SJSA1 (cell line): ENCODE measurements around the gene HRC. TPM values are rescaled to one million over a fixed set of nuclear protein-coding genes. Genes with fewer than 3 reads are reported as not detected.
"Not testable (repeated sequence)": the region's sequence is repeated elsewhere in the genome, so short reads cannot be mapped to it uniquely, and the experiment has no call there.

Experiments used
- DNase-seq, 2 experiments: peaks; one replicate each; pipeline ENCODE4 v3.0.0-alpha.2; 2015 to 2020; ENCODE audit warnings: low spot score in 2 of 2, low read depth in 1 of 2
- H3K27ac ChIP-seq: fragments of 250-450 bp; sonication (Bioruptor Pico); 2 replicates; pipeline ENCODE4 v1.5.1; 2020; ENCODE audit warnings: mild to moderate bottlenecking, moderate library complexity
- H3K27me3 ChIP-seq: fragments of 250-450 bp; sonication (Bioruptor Pico); replicated peaks from 2 replicates; pipeline ENCODE4 v1.5.1; 2020; ENCODE audit warnings: mild to moderate bottlenecking, moderate library complexity
- H3K36me3 ChIP-seq: fragments of 250-450 bp; sonication (Bioruptor Pico); 2 replicates; pipeline ENCODE4 v1.5.1; 2020; ENCODE audit warnings: mild to moderate bottlenecking
- H3K4me1 ChIP-seq: fragments of 250-450 bp; sonication (Bioruptor Pico); replicated peaks from 2 replicates; pipeline ENCODE4 v1.6.1; 2021; ENCODE audit warnings: mild to moderate bottlenecking
- H3K4me3 ChIP-seq: fragments of 250-450 bp; sonication (Bioruptor Pico); 2 replicates; pipeline ENCODE4 v1.5.1; 2020; ENCODE audit warnings: mild to moderate bottlenecking
- H3K9me3 ChIP-seq: fragments of 250-450 bp; sonication (Bioruptor Pico); replicated peaks from 2 replicates; pipeline ENCODE4 v1.5.1; 2020; ENCODE audit warnings: mild to moderate bottlenecking
- total RNA-seq: library from RNA; depleted of rRNA; stranded (reverse); fragments of >200 nt; shearing (Covaris generic); gene quantifications from 2 replicates; pipeline ENCODE4 v1.2.3, GENCODE V29; 2014

The HRC gene
- total RNA-seq, 1 experiment from 2014 or later, result not detected

GRCh38 chr19:49140951-49141350 lies 14.2 kb downstream of the HRC start:
- DNase-seq, result no peak
- H3K4me1 ChIP-seq, result peaks cover 12% of the 10 kb centered on the region
- H3K27me3 ChIP-seq, result no peaks in the 10 kb centered on the region
- no peaks in the 10 kb centered on the region for H3K9me3 ChIP-seq
- no peak overlapping the region for H3K4me3 ChIP-seq
- no peak overlapping the region for H3K27ac ChIP-seq
- no peaks in the 10 kb centered on the region for H3K36me3 ChIP-seq

- no peak overlapping the region for H3K4me3 ChIP-seq
- no peak for DNase-seq
- no peak overlapping the region for H3K27ac ChIP-seq
- no peaks in the 10 kb centered on the region for H3K27me3 ChIP-seq
- no peaks in the 10 kb centered on the region for H3K4me1 ChIP-seq
- H3K9me3 ChIP-seq, result no peaks in the 10 kb centered on the region
- H3K36me3 ChIP-seq, result no peaks in the 10 kb centered on the region
Observed at GRCh38 chr19:49136771-49137171, 18.4 kb downstream of the HRC start.

GRCh38 chr19:49135686-49136085 lies 19.5 kb downstream of the HRC start:
- Histone ChIP-seq H3K27me3 (no peaks in the 10 kb centered on the region), H3K9me3 (no peaks in the 10 kb centered on the region), H3K36me3 (no peaks in the 10 kb centered on the region), H3K4me1 (no peaks in the 10 kb centered on the region), H3K27ac (no peak overlapping the region), H3K4me3 (no peak overlapping the region)
- DNase-seq, result no peak

GRCh38 chr19:49133621-49134454 lies 21.4 kb downstream of the HRC start:
- H3K4me1 ChIP-seq, result peaks cover under 1% of the 10 kb centered on the region; the same call in 1 of the 2 replicates
- H3K27ac ChIP-seq, result no peak overlapping the region
- no peak overlapping the region for H3K4me3 ChIP-seq
- H3K9me3 ChIP-seq, result no peaks in the 10 kb centered on the region
- no peaks in the 10 kb centered on the region for H3K36me3 ChIP-seq
- H3K27me3 ChIP-seq, result no peaks in the 10 kb centered on the region
- DNase-seq, result no peak

GRCh38 chr19:49132974-49133609 lies 22.1 kb downstream of the HRC start:
- Histone ChIP-seq H3K4me3 (no peak overlapping the region), H3K27ac (no peak overlapping the region), H3K9me3 (no peaks in the 10 kb centered on the region), H3K27me3 (no peaks in the 10 kb centered on the region), H3K4me1 (peaks cover 4% of the 10 kb centered on the region), H3K36me3 (no peaks in the 10 kb centered on the region)
- no peak for DNase-seq

GRCh38 chr19:49130325-49130724 lies 24.9 kb downstream of the HRC start:
- Histone ChIP-seq H3K9me3 (no peaks in the 10 kb centered on the region), H3K27ac (no peak overlapping the region), H3K36me3 (no peaks in the 10 kb centered on the region), H3K4me1 (peaks cover 8% of the 10 kb centered on the region), H3K4me3 (no peak overlapping the region), H3K27me3 (no peaks in the 10 kb centered on the region)
- DNase-seq, result no peak

- DNase-seq, result no peak
- H3K9me3 ChIP-seq, result no peaks in the 10 kb centered on the region
- H3K27me3 ChIP-seq, result no peaks in the 10 kb centered on the region; the same call in 1 of the 2 replicates
- no peaks in the 10 kb centered on the region for H3K36me3 ChIP-seq
- H3K27ac ChIP-seq, result no peak overlapping the region
- H3K4me1 ChIP-seq, result peaks cover 8% of the 10 kb centered on the region
- H3K4me3 ChIP-seq, result no peak overlapping the region
Observed at GRCh38 chr19:49129238-49129583, 26.0 kb downstream of the HRC start.

GRCh38 chr19:49128545-49129237 lies 26.5 kb downstream of the HRC start:
- no peak overlapping the region for H3K27ac ChIP-seq
- H3K4me3 ChIP-seq, result peak overlapping the region; percentile 31
- peaks cover 8% of the 10 kb centered on the region for H3K4me1 ChIP-seq
- H3K9me3 ChIP-seq, result no peaks in the 10 kb centered on the region
- no peaks in the 10 kb centered on the region for H3K36me3 ChIP-seq
- no peaks in the 10 kb centered on the region; the same call in 1 of the 2 replicates for H3K27me3 ChIP-seq
- no peak for DNase-seq

- Histone ChIP-seq H3K27me3 (no peaks in the 10 kb centered on the region; the same call in 1 of the 2 replicates), H3K27ac (no peak overlapping the region), H3K9me3 (no peaks in the 10 kb centered on the region), H3K4me3 (peak overlapping the region; percentile 31), H3K36me3 (no peaks in the 10 kb centered on the region), H3K4me1 (peaks cover 8% of the 10 kb centered on the region)
- DNase-seq, result peak; percentile 92 to 98
Observed at GRCh38 chr19:49127674-49128544, 27.3 kb downstream of the HRC start.

- not testable (repeated sequence) for H3K4me1 ChIP-seq, DNase-seq, H3K36me3 ChIP-seq, H3K9me3 ChIP-seq, H3K27me3 ChIP-seq, H3K4me3 ChIP-seq, H3K27ac ChIP-seq
Observed at GRCh38 chr19:49127225-49127624, 28.0 kb downstream of the HRC start.

GRCh38 chr19:49126575-49126974 lies 28.6 kb downstream of the HRC start:
- Histone ChIP-seq H3K9me3 (no peaks in the 10 kb centered on the region), H3K27ac (no peak overlapping the region), H3K27me3 (no peaks in the 10 kb centered on the region; the same call in 1 of the 2 replicates), H3K4me3 (no peak overlapping the region), H3K4me1 (peaks cover 8% of the 10 kb centered on the region), H3K36me3 (no peaks in the 10 kb centered on the region)
- DNase-seq, result no peak

- Histone ChIP-seq H3K27me3 (peaks cover 3% of the 10 kb centered on the region), H3K9me3 (no peaks in the 10 kb centered on the region)
- DNase-seq, result no peak
Observed at GRCh38 chr19:49125025-49125731, 30.0 kb downstream of the HRC start.

GRCh38 chr19:49123285-49123684 lies 31.9 kb downstream of the HRC start:
- DNase-seq, H3K27ac ChIP-seq, H3K36me3 ChIP-seq, H3K9me3 ChIP-seq, H3K27me3 ChIP-seq, H3K4me3 ChIP-seq: not testable (repeated sequence)
- peaks cover 20% of the 10 kb centered on the region for H3K4me1 ChIP-seq

More at GRCh38 chr19:49125025-49125731, 30.0 kb downstream of the HRC start:
- no peaks in the 10 kb centered on the region for H3K36me3 ChIP-seq
- H3K27ac ChIP-seq, result no peak overlapping the region
- no peak overlapping the region for H3K4me3 ChIP-seq
- H3K4me1 ChIP-seq, result peaks cover 11% of the 10 kb centered on the region
